Osteoblast (primary cell): ENCODE data around the gene DUSP8. TPM values are rescaled to one million over a fixed set of nuclear protein-coding genes. Genes with fewer than 3 reads are reported as not detected.

Experiments
- DNase-seq: peaks from one replicate; pipeline ENCODE4 v3.0.0; 2011; ENCODE audit warnings: low spot score, mixed read lengths; ENCODE audit not compliant: insufficient read length; ENCODE audit errors: missing footprints
- H2AFZ ChIP-seq: 2 replicates; pipeline ENCODE4 v1.6.0; 2011; ENCODE audit warnings: mild to moderate bottlenecking, low read length
- H3K27ac ChIP-seq: 2 replicates; pipeline ENCODE4 v1.5.1; 2011; ENCODE audit warnings: mild to moderate bottlenecking, low read depth, low read length, moderate library complexity
- H3K27me3 ChIP-seq: 2 replicates; pipeline ENCODE4 v1.6.0; 2012; ENCODE audit warnings: mild to moderate bottlenecking, control low read depth, inconsistent platforms, low read length, moderate library complexity; ENCODE audit not compliant: insufficient read depth
- H3K36me3 ChIP-seq: 2 replicates; pipeline ENCODE4 v1.5.1; 2011; ENCODE audit warnings: mild to moderate bottlenecking, low read length, control low read depth, moderate library complexity; ENCODE audit not compliant: insufficient read depth
- H3K4me1 ChIP-seq: 2 replicates; pipeline ENCODE4 v1.5.1; 2011; ENCODE audit warnings: mild to moderate bottlenecking, low read length, control low read depth, moderate library complexity; ENCODE audit not compliant: insufficient read depth
- H3K4me2 ChIP-seq: 2 replicates; pipeline ENCODE4 v1.6.0; 2011; ENCODE audit warnings: mild to moderate bottlenecking, low read length; ENCODE audit not compliant: insufficient read depth
- H3K4me3 ChIP-seq: fragments of 200-600 bp; sonication (generic); 3 replicates; pipeline ENCODE4 v1.5.1; 2012; ENCODE audit warnings: mild to moderate bottlenecking, low read length, inconsistent platforms; ENCODE audit not compliant: insufficient read depth
- H3K79me2 ChIP-seq: 2 replicates; pipeline ENCODE4 v1.6.0; 2012; ENCODE audit warnings: mild to moderate bottlenecking, low read length, control low read depth, inconsistent platforms; ENCODE audit not compliant: insufficient read depth
- H3K9me3 ChIP-seq: 2 replicates; pipeline ENCODE4 v1.5.1; 2011; ENCODE audit warnings: low read depth, low read length, control low read depth
- H4K20me1 ChIP-seq: 2 replicates; pipeline ENCODE4 v1.6.0; 2012; ENCODE audit warnings: mild to moderate bottlenecking, low read length, control low read depth; ENCODE audit not compliant: insufficient read depth
- total RNA-seq: library from RNA; depleted of rRNA; stranded (reverse); fragments of >200 nt; gene quantifications from 2 replicates; pipeline ENCODE4 v1.2.3, GENCODE V29; 2012
- TF ChIP-seq, protein P1 (sequence below): IDR thresholded peaks from 2 replicates; pipeline ENCODE4 v1.5.1; 2011; ENCODE audit warnings: mild to moderate bottlenecking, low read depth, low read length, moderate library complexity; ENCODE audit errors: extremely low read depth

Gene DUSP8
- total RNA-seq, 1 donor, result under 0.01 TPM

DNA sequence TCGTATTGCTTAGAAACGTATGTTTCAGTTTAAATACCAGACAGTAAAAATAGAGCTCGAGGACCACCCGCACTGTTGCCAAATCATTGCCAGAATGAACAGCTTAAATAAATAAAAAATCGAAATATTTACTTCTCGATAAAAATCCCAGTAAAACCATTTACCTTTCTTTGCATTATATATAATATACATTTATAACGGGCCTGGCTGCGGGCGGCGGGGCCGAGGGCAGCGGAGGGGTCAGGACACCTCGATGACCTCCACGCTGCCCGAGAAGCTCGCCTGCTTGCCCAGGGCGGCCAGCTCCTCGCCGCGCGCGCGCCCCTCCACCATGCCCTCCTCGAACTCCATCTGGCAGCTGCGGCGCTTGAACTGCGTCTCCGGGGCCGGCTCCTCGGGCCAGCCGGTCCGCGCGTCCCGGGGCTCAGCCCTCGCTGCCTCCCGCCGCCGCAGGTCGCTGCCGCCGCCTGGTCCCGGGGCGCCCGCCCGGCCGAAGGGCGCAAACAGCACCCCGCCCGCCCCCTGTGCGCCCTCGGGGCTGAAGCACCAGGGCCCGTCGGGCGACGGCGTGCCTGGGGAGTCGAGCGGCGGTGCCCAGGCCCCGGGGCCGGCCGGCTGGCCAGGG is 15.7 kb downstream of the DUSP8 start:
- H3K4me2 ChIP-seq, result no peak overlapping the region
- no peaks in the 10 kb centered on the region for H3K9me3 ChIP-seq
- no peak overlapping the region for H3K27ac ChIP-seq
- H3K79me2 ChIP-seq, result no peaks in the 10 kb centered on the region
- H3K27me3 ChIP-seq, result no peaks in the 10 kb centered on the region
- H3K4me3 ChIP-seq, result no peak overlapping the region
- TF ChIP-seq, protein P1, sequence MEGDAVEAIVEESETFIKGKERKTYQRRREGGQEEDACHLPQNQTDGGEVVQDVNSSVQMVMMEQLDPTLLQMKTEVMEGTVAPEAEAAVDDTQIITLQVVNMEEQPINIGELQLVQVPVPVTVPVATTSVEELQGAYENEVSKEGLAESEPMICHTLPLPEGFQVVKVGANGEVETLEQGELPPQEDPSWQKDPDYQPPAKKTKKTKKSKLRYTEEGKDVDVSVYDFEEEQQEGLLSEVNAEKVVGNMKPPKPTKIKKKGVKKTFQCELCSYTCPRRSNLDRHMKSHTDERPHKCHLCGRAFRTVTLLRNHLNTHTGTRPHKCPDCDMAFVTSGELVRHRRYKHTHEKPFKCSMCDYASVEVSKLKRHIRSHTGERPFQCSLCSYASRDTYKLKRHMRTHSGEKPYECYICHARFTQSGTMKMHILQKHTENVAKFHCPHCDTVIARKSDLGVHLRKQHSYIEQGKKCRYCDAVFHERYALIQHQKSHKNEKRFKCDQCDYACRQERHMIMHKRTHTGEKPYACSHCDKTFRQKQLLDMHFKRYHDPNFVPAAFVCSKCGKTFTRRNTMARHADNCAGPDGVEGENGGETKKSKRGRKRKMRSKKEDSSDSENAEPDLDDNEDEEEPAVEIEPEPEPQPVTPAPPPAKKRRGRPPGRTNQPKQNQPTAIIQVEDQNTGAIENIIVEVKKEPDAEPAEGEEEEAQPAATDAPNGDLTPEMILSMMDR, result no peak
- DNase-seq, result no peak
- H3K36me3 ChIP-seq, result no peaks in the 10 kb centered on the region
- peaks cover 15% of the 10 kb centered on the region for H3K4me1 ChIP-seq
- H4K20me1 ChIP-seq, result peaks cover 3% of the 10 kb centered on the region
- no peak overlapping the region for H2AFZ ChIP-seq

DNA sequence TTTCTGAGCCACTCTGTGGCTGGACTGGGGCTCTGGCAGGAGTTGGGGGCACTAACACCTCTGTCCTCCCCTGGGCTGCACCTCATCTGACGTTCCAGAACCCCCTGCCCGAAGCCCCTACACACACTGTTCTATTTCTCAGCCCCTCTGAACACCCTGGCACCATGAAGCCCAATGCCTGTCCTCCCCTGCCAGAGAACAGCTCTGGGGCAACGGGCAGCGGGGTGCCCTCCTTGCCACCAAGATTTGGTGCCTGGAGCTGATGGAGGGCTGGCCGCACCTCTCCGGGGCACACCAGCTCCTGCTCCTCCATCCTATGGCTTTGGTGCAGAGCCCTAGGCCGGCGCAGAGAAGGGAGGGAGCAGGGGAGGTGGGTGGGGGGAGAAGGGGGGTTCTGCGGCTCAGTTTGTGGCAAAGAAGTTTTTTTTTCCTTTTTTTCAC is 16.3 kb downstream of the DUSP8 start:
- Histone ChIP-seq H3K27ac (no peak overlapping the region), H3K27me3 (no peaks in the 10 kb centered on the region), H3K4me3 (no peak overlapping the region), H3K79me2 (no peaks in the 10 kb centered on the region), H3K4me1 (peaks cover 15% of the 10 kb centered on the region), H3K36me3 (no peaks in the 10 kb centered on the region), H3K9me3 (no peaks in the 10 kb centered on the region), H2AFZ (no peak overlapping the region), H4K20me1 (peaks cover 3% of the 10 kb centered on the region), H3K4me2 (no peak overlapping the region)
- no peak for DNase-seq
- TF ChIP-seq, protein P1, result no peak

DNA sequence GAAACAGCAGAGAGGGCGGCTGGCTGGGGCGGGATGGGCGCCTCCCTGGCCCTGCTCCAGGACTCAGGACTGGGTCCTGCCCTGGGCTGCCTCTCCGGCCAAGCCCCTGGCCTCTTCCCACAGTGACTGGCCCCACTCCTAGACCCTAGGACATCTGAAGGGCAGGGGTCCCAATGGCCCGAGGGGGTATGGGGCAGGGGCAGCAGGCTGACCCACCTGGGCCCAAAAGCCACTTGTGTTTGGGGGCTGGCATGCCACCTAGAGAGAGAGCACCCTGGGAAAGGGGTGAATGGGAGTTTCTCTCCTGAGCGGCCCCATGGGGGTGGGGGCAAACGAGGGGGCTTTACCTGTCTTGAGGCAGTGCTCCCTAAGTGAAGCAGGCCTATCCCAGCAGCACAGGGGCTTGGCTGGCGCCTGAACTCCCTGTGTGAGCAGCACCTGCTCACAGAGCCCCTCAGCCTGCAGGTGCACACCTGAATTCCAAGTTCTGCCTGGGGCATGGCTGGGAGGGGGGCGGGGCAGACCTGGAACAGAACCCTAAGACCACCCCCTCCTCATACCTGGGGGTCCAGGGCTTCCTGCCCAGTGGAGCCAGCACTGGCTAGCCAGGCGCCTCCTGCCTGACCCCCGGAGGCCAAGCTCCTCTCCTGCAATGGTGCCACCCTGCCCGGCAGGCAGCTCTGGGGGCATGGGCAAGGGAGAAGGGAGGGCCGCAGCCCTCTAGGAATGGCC is 16.9 kb downstream of the DUSP8 start:
- Histone ChIP-seq H3K27ac (no peak overlapping the region), H3K4me2 (no peak overlapping the region), H2AFZ (no peak overlapping the region), H3K9me3 (no peaks in the 10 kb centered on the region), H3K4me3 (no peak overlapping the region), H3K36me3 (no peaks in the 10 kb centered on the region), H3K27me3 (no peaks in the 10 kb centered on the region), H3K79me2 (no peaks in the 10 kb centered on the region), H3K4me1 (peaks cover 15% of the 10 kb centered on the region), H4K20me1 (no peaks in the 10 kb centered on the region)
- TF ChIP-seq, protein P1, result no peak
- peak; percentile 58 for DNase-seq

DNA sequence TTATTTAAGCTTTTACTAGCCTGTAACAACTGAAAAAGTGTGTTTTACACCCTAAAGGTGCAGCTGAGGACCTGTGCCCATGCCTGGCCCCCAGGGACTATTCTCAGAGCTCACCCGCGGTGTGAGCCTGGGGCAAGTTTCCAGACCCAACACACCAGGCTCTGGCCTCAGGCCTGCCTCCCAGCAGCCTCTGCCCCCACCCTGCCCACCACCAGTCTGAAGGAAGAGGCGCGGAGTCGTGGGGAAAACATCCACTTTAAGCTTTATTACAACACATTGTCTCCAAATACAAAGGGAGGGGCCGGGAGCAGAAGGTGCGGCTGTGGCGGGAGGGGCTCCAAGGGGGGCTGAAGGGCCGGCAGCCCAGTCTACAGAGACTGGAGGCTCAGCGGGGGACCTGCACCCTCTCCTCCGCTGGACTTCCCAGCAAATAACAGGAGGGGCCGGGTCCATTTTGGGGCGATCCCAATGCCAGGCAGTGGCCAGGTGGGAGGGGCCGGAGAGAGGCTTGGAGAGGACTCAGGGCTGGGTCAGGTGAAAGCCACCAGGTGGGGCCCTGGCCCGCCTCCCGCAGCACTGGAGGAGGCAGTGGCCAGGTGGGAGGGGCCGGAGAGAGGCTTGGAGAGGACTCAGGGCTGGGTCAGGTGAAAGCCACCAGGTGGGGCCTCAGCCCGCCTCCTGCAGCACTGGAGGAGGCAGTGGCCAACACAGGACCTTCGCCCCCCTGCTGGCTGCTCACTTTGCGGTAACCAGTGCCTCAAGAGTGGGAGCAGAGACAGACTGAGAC is 18.1 kb downstream of the DUSP8 start:
- H2AFZ ChIP-seq, result no peak overlapping the region
- no peaks in the 10 kb centered on the region for H3K27me3 ChIP-seq
- H3K79me2 ChIP-seq, result no peaks in the 10 kb centered on the region
- DNase-seq, result no peak
- H3K4me1 ChIP-seq, result peaks cover 8% of the 10 kb centered on the region
- H3K27ac ChIP-seq, result no peak overlapping the region
- TF ChIP-seq, protein P1, result no peak
- no peaks in the 10 kb centered on the region for H3K36me3 ChIP-seq
- H4K20me1 ChIP-seq, result no peaks in the 10 kb centered on the region
- H3K4me3 ChIP-seq, result no peak overlapping the region
- H3K4me2 ChIP-seq, result no peak overlapping the region
- no peaks in the 10 kb centered on the region for H3K9me3 ChIP-seq
